HEK293 (cell line): Measurements from ENCODE around the gene PRDM5.

Source experiments
- CTCF ChIP-seq: fragments of 450-650 bp; formaldehyde crosslinking; IDR thresholded peaks from 2 replicates; pipeline ENCODE4 v1.5.1; 2016; ENCODE audit warnings: missing biosample characterization, missing genetic modification characterization
- PATZ1 ChIP-seq: fragments of 450-650 bp; formaldehyde crosslinking; IDR thresholded peaks from 2 replicates; pipeline ENCODE4 v1.5.1; 2016; ENCODE audit warnings: missing biosample characterization, missing genetic modification characterization
- PRDM10 ChIP-seq: fragments of 450-650 bp; formaldehyde crosslinking; IDR thresholded peaks from 2 replicates; pipeline ENCODE4 v1.5.1; 2016; ENCODE audit warnings: missing biosample characterization, missing genetic modification characterization
- TCF7L2 ChIP-seq: IDR thresholded peaks from 2 replicates; pipeline ENCODE4 v1.6.1; 2011; ENCODE audit warnings: low read depth, mild to moderate bottlenecking, inconsistent platforms, low read length, moderate library complexity, borderline replicate concordance
- YY1 ChIP-seq: fragments of 450-650 bp; formaldehyde crosslinking; IDR thresholded peaks from 2 replicates; pipeline ENCODE4 v1.5.1; 2018; ENCODE audit warnings: missing biosample characterization, missing genetic modification characterization
- ZNF169 ChIP-seq: fragments of 450-650 bp; formaldehyde crosslinking; IDR thresholded peaks from 2 replicates; pipeline ENCODE4 v1.5.1; 2016; ENCODE audit warnings: missing biosample characterization, missing genetic modification characterization
- ZNF266 ChIP-seq: fragments of 450-650 bp; formaldehyde crosslinking; IDR thresholded peaks from 2 replicates; pipeline ENCODE4 v1.5.1; 2016; ENCODE audit warnings: missing biosample characterization, missing genetic modification characterization, low read depth
- ZNF280D ChIP-seq: fragments of 450-650 bp; formaldehyde crosslinking; IDR thresholded peaks from 2 replicates; pipeline ENCODE4 v1.5.1; 2016; ENCODE audit warnings: missing biosample characterization, missing genetic modification characterization
- ZNF449 ChIP-seq: fragments of 450-650 bp; formaldehyde crosslinking; IDR thresholded peaks from 2 replicates; pipeline ENCODE4 v1.5.1; 2017; ENCODE audit warnings: missing biosample characterization, mild to moderate bottlenecking, missing genetic modification characterization, moderate library complexity
- ZNF510 ChIP-seq: fragments of 450-650 bp; formaldehyde crosslinking; IDR thresholded peaks from 2 replicates; pipeline ENCODE4 v1.5.1; 2018; ENCODE audit warnings: mild to moderate bottlenecking, missing genetic modification characterization, missing biosample characterization; ENCODE audit not compliant: insufficient replicate concordance
- ZNF776 ChIP-seq: fragments of 450-650 bp; formaldehyde crosslinking; IDR thresholded peaks from 2 replicates; pipeline ENCODE4 v1.5.0; 2017; ENCODE audit warnings: missing biosample characterization, missing genetic modification characterization, borderline replicate concordance
- ZNF830 ChIP-seq: fragments of 450-650 bp; IDR thresholded peaks from 2 replicates; pipeline ENCODE4 v1.5.0; 2018; ENCODE audit warnings: missing biosample characterization, missing genetic modification characterization, low read depth, mild to moderate bottlenecking, moderate library complexity

- no peak for TF ChIP-seq CTCF (tag by site-specific recombination)
- TF ChIP-seq ZNF776 = no peak
- no peak for TF ChIP-seq YY1 (tag by site-specific recombination)
- no peak for TF ChIP-seq PRDM10
- TF ChIP-seq ZNF830 = no peak
- TF ChIP-seq ZNF169 (tag by site-specific recombination) = no peak
- TF ChIP-seq PATZ1 (tag by site-specific recombination) = no peak
- TF ChIP-seq ZNF510 (tag by site-specific recombination) = no peak
- no peak for TF ChIP-seq ZNF266 (tag by site-specific recombination)
- no peak for TF ChIP-seq ZNF449 (tag by site-specific recombination)
- TF ChIP-seq ZNF280D = no peak
- no peak for TF ChIP-seq TCF7L2
Observed at GRCh38 chr4:120826449-120826848, 96.1 kb downstream of the PRDM5 start.
